WERI-Rb-1 (cell line): ENCODE measurements around the gene RIN1.

Experiments
- DNase-seq: peaks from one replicate; pipeline ENCODE4 v3.0.0-alpha.2; 2020
- H3K27ac ChIP-seq: fragments of 250-450 bp; sonication (Bioruptor Pico); 2 replicates; pipeline ENCODE4 v1.5.1; 2020; ENCODE audit warnings: mild to moderate bottlenecking, moderate library complexity
- H3K27me3 ChIP-seq: fragments of 250-450 bp; sonication (Bioruptor Pico); 2 replicates; pipeline ENCODE4 v1.5.1; 2021; ENCODE audit warnings: mild to moderate bottlenecking, low read depth, moderate library complexity; ENCODE audit not compliant: insufficient read depth, severe bottlenecking
- H3K36me3 ChIP-seq: fragments of 250-450 bp; sonication (Bioruptor Pico); 2 replicates; pipeline ENCODE4 v1.5.1; 2020; ENCODE audit warnings: mild to moderate bottlenecking, moderate library complexity
- H3K4me3 ChIP-seq: 2 replicates; pipeline ENCODE4 v1.5.1; 2011; ENCODE audit warnings: low read depth, mild to moderate bottlenecking, control low read depth, low read length
- H3K9me3 ChIP-seq: fragments of 250-450 bp; sonication (Bioruptor Pico); 2 replicates; pipeline ENCODE4 v1.5.1; 2021; ENCODE audit warnings: mild to moderate bottlenecking, moderate library complexity; ENCODE audit not compliant: severe bottlenecking
- CTCF ChIP-seq: IDR thresholded peaks from 2 replicates; pipeline ENCODE4 v1.5.1; 2011; ENCODE audit warnings: low read depth, mild to moderate bottlenecking, control low read depth, inconsistent platforms, low read length

The RIN1 gene

GRCh38 chr11:66328031-66328301, 8.3 kb downstream of the RIN1 start:
- no peaks in the 10 kb centered on the region for H3K36me3 ChIP-seq
- TF ChIP-seq CTCF, result no peak
- H3K9me3 ChIP-seq, result no peaks in the 10 kb centered on the region
- no peak overlapping the region for H3K4me3 ChIP-seq
- H3K27ac ChIP-seq, result no peak overlapping the region
- no peak for DNase-seq
- no peaks in the 10 kb centered on the region for H3K27me3 ChIP-seq

- no peaks in the 10 kb centered on the region for H3K36me3 ChIP-seq
- no peaks in the 10 kb centered on the region for H3K27me3 ChIP-seq
- H3K9me3 ChIP-seq, result no peaks in the 10 kb centered on the region
- DNase-seq, result no peak
- H3K27ac ChIP-seq, result no peak overlapping the region
- no peak for TF ChIP-seq CTCF
- H3K4me3 ChIP-seq, result no peak overlapping the region
Observed at GRCh38 chr11:66327171-66328030, 8.8 kb downstream of the RIN1 start.

DNA sequence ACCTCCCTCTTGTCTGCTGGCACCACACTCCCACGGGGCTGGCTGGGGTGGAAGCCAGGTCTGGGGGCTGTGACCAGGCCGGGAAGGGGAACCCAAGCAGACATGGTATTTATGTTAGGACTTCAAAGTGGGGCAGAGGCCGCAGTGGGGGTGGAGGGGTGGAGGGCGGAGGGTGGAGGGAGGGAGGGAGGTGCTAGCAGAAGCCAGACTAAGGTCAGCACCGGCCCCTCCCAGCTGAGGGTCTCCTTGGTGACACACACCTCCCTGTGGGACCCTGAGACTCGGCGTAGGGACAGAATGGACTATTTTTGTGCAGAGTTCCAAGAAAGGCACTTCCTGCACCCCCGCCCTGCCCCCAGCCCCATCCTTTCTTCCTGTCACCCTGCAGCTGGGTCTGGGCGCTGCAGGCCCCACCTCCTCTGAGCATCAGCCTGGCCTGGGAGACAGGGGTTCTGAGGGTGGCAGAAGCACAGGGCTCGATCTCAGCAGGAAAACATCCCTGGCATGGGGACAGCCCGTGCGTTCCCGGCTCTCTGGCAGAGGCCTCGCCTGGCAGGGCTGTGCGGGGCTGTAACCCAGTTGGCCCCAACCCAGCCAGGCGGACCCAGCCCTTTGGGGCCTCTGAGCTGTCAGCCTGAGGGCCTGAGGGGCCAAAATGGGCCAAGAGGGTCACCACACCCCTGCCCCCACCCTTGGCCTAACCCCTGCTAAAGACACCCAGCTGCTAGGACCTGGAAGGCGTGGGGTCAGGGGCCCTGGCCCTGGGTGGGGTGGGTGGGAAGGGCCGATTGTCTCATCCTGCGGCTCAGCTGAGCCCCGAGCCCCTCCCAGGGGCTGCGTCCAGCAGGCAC, 9.7 kb downstream of the RIN1 start:
- no peak overlapping the region for H3K27ac ChIP-seq

DNA sequence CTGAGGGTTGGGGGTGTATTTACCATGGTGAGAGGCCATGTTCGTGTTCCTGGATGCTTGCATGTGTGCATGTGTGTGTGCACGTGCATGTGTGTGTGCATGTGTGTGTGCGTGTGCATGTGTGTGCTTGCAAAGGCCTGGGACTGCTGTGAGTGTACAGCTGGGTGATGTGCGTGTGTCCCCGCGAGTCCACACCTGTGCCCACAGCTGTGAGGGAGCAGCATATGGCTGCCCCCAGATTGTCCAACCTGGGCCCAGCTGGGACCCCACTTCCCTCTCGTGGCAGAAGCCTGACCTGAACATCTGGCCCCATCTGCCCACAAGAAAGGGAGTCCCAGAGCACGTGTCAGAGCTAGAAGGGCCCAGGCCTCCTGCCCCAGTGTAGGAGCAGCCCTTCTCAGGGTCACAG, 11.0 kb downstream of the RIN1 start:
- no peak overlapping the region for H3K4me3 ChIP-seq
- no peaks in the 10 kb centered on the region for H3K36me3 ChIP-seq
- TF ChIP-seq CTCF, result no peak
- no peaks in the 10 kb centered on the region for H3K27me3 ChIP-seq
- no peaks in the 10 kb centered on the region for H3K9me3 ChIP-seq
- DNase-seq, result no peak
- H3K27ac ChIP-seq, result no peak overlapping the region

More for the DNA sequence above, 9.7 kb downstream of the RIN1 start:
- TF ChIP-seq CTCF, result no peak
- Histone ChIP-seq H3K27me3 (no peaks in the 10 kb centered on the region), H3K36me3 (no peaks in the 10 kb centered on the region), H3K9me3 (no peaks in the 10 kb centered on the region), H3K4me3 (no peak overlapping the region)
- DNase-seq, result no peak

DNA sequence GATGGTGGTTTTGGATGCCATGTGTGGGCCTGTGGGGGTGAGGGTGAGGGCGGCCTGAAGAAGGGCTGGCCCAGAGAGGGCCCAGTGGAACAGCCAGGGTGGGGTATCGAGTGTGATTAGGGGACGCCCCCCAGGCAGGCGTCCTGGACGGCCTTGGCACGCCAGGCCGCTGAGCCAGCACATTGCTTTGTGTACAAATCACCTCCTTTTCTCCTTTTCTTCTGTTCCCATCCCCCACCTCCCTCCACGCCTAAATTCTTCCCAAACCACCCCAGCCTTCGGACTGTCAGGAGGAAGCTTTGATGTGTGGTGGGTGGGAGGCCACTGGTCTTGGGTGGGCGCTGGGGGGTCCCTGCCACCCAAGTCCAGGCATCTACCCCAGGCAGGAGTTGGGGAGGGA, 11.6 kb downstream of the RIN1 start:
- Histone ChIP-seq H3K27ac (no peak overlapping the region), H3K9me3 (peaks cover 3% of the 10 kb centered on the region), H3K27me3 (no peaks in the 10 kb centered on the region), H3K36me3 (no peaks in the 10 kb centered on the region), H3K4me3 (no peak overlapping the region)
- DNase-seq, result no peak
- TF ChIP-seq CTCF, result no peak
